Activated naive CD4-positive, alpha-beta T cell treated with anti-CD3 and anti-CD28 coated beads, Interleukin-2, amount 50 U/mL, for 24 hours (primary cell): Measurements from ENCODE around the gene HSPB7.
"Not testable (repeated sequence)": the region's sequence is repeated elsewhere in the genome, so short reads cannot be mapped to it uniquely, and the experiment has no call there.

Experiments
- H3K27ac Mint-ChIP-seq: one replicate; pipeline ENCODE4 v1.8.0; 2021; ENCODE audit warnings: mild to moderate bottlenecking, mixed read lengths
- H3K27me3 Mint-ChIP-seq: one replicate; pipeline ENCODE4 v1.8.0; 2021; ENCODE audit warnings: mixed read lengths
- H3K36me3 Mint-ChIP-seq: one replicate; pipeline ENCODE4 v1.8.0; 2021; ENCODE audit warnings: mixed read lengths
- H3K4me1 Mint-ChIP-seq: one replicate; pipeline ENCODE4 v1.8.0; 2021; ENCODE audit warnings: mixed read lengths
- H3K4me3 Mint-ChIP-seq: one replicate; pipeline ENCODE4 v1.8.0; 2021; ENCODE audit warnings: mild to moderate bottlenecking, mixed read lengths
- H3K9me3 Mint-ChIP-seq: one replicate; pipeline ENCODE4 v1.8.0; 2021; ENCODE audit warnings: mixed read lengths

The HSPB7 gene

DNA sequence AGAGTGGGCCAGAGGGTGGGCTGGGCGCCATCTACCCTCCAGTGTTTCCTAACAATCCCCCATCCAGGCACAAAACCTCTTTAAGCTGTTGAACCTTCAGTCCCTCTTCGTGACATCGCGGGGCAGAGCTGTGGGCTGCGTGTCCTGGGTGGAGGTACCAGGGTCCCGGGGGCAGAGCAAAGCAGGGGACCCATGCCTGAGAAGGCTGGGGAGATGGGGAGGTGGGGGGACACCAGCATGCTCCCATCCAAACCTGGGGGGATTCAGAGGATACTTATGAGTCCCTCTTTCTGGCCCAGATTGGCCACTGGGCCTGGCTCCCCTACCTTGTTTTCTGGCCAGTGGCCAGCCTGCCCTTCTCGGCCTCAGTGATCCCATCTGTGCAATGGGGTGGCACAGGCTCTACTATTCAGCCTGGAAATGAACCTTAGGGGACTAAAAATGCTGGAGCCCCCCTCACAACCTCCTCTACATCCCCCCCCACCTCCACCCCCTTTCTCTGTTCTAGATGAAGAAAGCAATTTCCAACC is 15.3 kb upstream of the HSPB7 start:
- not testable (repeated sequence) for H3K9me3 Mint-ChIP-seq, H3K4me3 Mint-ChIP-seq, H3K27ac Mint-ChIP-seq, H3K27me3 Mint-ChIP-seq, H3K4me1 Mint-ChIP-seq, H3K36me3 Mint-ChIP-seq

DNA sequence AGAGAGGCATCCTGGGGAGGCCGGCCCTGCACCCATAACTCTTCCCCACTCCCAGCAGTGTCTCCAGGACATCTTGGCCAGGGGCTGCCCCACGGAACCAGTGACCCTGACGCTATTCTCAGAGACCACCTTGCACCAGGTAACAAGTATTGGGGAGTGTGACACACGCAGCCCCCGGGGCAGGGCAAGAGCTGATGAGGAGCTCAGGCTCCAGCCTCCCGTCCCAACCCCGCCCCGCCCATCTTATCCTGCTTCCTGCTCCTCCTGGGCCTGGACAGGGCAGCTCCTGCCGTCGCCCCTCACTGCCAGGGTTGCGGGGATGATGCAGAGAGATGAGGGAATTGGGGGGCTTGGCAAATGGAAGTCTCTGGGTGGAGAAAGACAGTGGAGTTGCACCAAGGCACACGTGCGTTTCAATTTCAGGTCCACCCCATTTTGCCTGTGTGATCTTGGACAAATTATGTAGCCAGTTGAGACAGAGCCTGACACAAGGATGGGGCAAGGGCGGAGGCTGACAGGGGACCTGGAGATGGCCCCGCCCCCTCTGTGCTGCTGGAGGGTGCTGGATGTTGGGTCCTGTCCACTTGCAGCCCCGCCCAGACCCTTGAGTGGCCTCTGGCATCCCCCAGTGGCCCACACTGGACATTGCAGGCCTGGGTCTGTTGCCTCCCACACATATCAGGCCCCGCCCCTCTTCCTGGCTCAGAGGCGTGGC is 14.7 kb upstream of the HSPB7 start:
- Mint-ChIP-seq H3K27ac (no peak overlapping the region), H3K4me1 (no peaks in the 10 kb centered on the region), H3K9me3 (no peaks in the 10 kb centered on the region), H3K27me3 (peaks cover 8% of the 10 kb centered on the region), H3K4me3 (no peak overlapping the region), H3K36me3 (no peaks in the 10 kb centered on the region)

- Mint-ChIP-seq H3K4me1 (no peaks in the 10 kb centered on the region), H3K27me3 (peaks cover 8% of the 10 kb centered on the region), H3K27ac (no peak overlapping the region)
Observed at GRCh38 chr1:16031551-16031950, 13.7 kb upstream of the HSPB7 start.

DNA sequence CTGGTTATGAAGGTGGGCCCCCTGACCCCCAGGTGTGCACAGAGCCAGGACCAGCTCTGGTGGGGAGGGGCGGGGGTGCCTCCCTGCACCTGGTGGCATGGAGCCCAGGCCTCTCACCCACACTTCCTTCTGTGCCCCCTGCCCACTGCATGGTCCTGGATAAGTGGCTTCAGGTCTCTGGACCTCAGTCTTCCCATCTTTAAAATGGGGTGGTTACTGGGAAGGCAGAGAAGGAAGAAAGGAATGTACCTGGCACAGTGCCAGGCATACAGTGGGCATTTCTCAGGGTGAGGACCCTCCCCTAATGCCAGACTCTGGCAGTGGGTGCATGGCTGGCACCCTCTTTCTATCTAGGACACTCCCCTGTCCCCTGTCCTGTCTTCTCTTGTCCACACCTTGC is 11.4 kb upstream of the HSPB7 start:
- Mint-ChIP-seq H3K4me3 (no peak overlapping the region), H3K9me3 (no peaks in the 10 kb centered on the region), H3K27ac (no peak overlapping the region), H3K27me3 (peaks cover 8% of the 10 kb centered on the region), H3K4me1 (no peaks in the 10 kb centered on the region), H3K36me3 (no peaks in the 10 kb centered on the region)

More at GRCh38 chr1:16031551-16031950, 13.7 kb upstream of the HSPB7 start:
- no peak overlapping the region for H3K4me3 Mint-ChIP-seq
- H3K9me3 Mint-ChIP-seq: no peaks in the 10 kb centered on the region
- no peaks in the 10 kb centered on the region for H3K36me3 Mint-ChIP-seq

DNA sequence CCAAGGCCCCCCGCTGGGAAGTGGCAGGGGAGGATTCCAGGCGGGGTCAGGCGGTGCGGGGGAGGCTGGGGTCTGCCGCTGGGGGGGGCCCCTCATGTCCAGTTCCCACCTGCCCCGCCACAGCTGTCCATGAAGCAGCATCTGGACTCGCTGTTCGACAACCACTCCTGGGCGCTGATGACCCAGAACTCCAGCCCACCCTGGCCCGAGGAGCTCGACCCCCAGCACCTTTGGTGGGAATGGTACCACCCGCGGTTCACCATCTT is 11.1 kb upstream of the HSPB7 start:
- not testable (repeated sequence) for H3K27me3 Mint-ChIP-seq, H3K4me3 Mint-ChIP-seq, H3K4me1 Mint-ChIP-seq, H3K36me3 Mint-ChIP-seq, H3K9me3 Mint-ChIP-seq, H3K27ac Mint-ChIP-seq

DNA sequence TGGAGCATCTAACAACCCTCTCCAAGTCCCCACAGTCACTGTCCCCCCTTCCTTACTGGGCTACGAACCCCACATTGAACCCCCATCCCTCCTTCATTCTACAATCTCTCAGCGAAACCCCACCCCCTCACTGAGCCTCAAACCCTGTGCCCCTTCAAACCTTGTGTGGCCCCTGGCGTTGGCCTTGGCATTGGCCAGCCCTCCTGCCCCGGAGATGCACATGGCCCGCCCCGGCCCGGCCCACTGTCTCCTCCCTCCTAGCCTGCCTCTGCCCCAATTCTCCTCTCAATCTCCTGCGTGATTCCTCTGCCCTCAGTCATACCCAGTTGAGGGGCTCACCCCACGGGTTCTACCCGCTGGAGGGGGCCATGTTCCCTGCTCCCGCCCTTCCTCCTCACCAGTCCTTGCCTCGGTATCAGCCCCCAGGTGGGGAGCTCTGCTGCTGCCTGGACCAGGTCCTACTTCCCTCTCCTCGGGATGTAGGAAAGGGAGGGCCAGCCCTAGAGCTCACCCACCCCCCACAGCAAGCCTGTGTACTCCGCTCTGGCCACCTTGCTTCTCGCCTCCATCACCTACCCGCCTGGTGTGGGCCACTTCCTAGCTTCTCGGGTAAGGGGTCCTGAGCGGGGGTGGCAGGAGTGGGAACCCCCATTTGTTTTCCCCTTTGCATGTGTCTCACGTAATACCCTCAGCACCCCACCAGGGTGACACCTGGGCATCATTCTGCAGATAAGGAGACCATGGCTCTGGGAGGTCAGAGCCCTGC is 10.6 kb upstream of the HSPB7 start:
- Mint-ChIP-seq H3K27ac (no peak overlapping the region), H3K4me1 (no peaks in the 10 kb centered on the region), H3K4me3 (no peak overlapping the region), H3K9me3 (no peaks in the 10 kb centered on the region), H3K36me3 (no peaks in the 10 kb centered on the region), H3K27me3 (peaks cover 8% of the 10 kb centered on the region)

- peak overlapping the region; percentile 38 for H3K4me3 Mint-ChIP-seq
Observed at GRCh38 chr1:16026723-16027484, 9.1 kb upstream of the HSPB7 start.

DNA sequence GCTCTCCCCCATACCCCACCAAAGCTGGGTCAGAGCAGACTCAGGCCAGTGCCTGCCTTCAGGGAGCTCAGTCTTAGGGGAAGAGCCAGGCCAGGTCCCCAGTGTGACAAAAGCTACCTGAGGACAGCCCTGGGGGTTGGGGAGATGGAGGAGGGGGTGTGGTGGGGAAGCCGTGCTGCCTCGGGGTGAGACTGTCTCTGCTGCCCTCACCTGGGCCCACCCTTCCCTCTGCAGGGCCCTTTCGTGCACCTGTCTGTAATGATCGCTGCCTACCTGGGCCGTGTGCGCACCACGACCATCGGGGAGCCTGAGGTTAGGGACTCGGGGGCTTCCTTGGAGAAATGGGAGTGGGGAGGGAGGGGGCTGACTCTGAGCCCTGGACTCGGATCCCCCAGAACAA is 8.5 kb upstream of the HSPB7 start:
- H3K36me3 Mint-ChIP-seq, H3K4me1 Mint-ChIP-seq, H3K9me3 Mint-ChIP-seq, H3K27ac Mint-ChIP-seq, H3K4me3 Mint-ChIP-seq, H3K27me3 Mint-ChIP-seq: not testable (repeated sequence)

More at GRCh38 chr1:16026723-16027484, 9.1 kb upstream of the HSPB7 start:
- no peaks in the 10 kb centered on the region for H3K36me3 Mint-ChIP-seq
- H3K27me3 Mint-ChIP-seq: peaks cover 8% of the 10 kb centered on the region
- no peak overlapping the region for H3K27ac Mint-ChIP-seq
- no peaks in the 10 kb centered on the region for H3K9me3 Mint-ChIP-seq
- no peaks in the 10 kb centered on the region for H3K4me1 Mint-ChIP-seq

GRCh38 chr1:16023050-16023653 is 5.3 kb upstream of the HSPB7 start:
- no peak overlapping the region for H3K4me3 Mint-ChIP-seq
- peaks cover 2% of the 10 kb centered on the region for H3K27me3 Mint-ChIP-seq
- H3K27ac Mint-ChIP-seq: no peak overlapping the region
- no peaks in the 10 kb centered on the region for H3K9me3 Mint-ChIP-seq
- H3K36me3 Mint-ChIP-seq: no peaks in the 10 kb centered on the region
- no peaks in the 10 kb centered on the region for H3K4me1 Mint-ChIP-seq

DNA sequence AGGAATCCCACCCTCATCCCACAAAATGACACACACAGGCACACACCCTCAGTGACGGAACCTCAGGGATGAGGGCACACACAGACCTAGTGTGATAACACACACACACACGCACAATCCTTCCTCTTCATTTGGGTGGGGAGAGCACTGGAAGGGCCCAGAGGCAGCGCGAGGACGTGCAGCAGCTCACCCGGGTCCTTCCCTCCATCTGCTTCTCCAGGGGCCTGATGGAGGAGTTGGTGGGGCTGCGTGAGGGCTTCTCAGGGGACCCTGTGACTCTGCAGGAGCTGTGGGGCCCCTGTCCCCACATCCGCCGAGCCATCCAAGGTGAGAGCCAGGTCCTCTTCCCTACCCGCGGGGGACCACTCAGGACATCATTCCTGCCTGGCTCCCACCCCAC is 4.5 kb upstream of the HSPB7 start:
- Mint-ChIP-seq H3K27me3 (no peaks in the 10 kb centered on the region), H3K36me3 (no peaks in the 10 kb centered on the region), H3K27ac (no peak overlapping the region), H3K9me3 (no peaks in the 10 kb centered on the region), H3K4me1 (no peaks in the 10 kb centered on the region), H3K4me3 (no peak overlapping the region)

- Mint-ChIP-seq H3K27ac (no peak within 1 kb of the TSS), H3K4me1 (no peaks in the 10 kb centered on the region), H3K27me3 (no peaks in the 10 kb centered on the region), H3K4me3 (no peak within 1 kb of the TSS), H3K9me3 (no peaks in the 10 kb centered on the region), H3K36me3 (no peaks in the 10 kb centered on the region)
Observed at GRCh38 chr1:16021681-16022080, 3.8 kb upstream of the HSPB7 start, which contains the start of gene CLCNKA. Gene CLCNKA (plus strand): TSS chr1:16022036. CDS start chr1:16022620, 584 bp downstream.

- H3K36me3 Mint-ChIP-seq, H3K4me3 Mint-ChIP-seq, H3K4me1 Mint-ChIP-seq, H3K9me3 Mint-ChIP-seq, H3K27ac Mint-ChIP-seq, H3K27me3 Mint-ChIP-seq: not testable (repeated sequence)
Observed at GRCh38 chr1:16020878-16021277, 3.0 kb upstream of the HSPB7 start.

GRCh38 chr1:16020325-16020724 is 2.5 kb upstream of the HSPB7 start:
- Mint-ChIP-seq H3K4me1 (no peaks in the 10 kb centered on the region), H3K27me3 (no peaks in the 10 kb centered on the region), H3K36me3 (no peaks in the 10 kb centered on the region), H3K27ac (no peak overlapping the region), H3K9me3 (no peaks in the 10 kb centered on the region), H3K4me3 (no peak overlapping the region)

GRCh38 chr1:16019644-16020277 is 1.9 kb upstream of the HSPB7 start:
- Mint-ChIP-seq H3K27ac (no peak overlapping the region), H3K36me3 (no peaks in the 10 kb centered on the region), H3K27me3 (no peaks in the 10 kb centered on the region), H3K9me3 (no peaks in the 10 kb centered on the region), H3K4me1 (no peaks in the 10 kb centered on the region), H3K4me3 (no peak overlapping the region)
